GM19463 (cell line): ENCODE measurements around the gene LRP1.
A peak's percentile ranks its signal among the peaks of the same experiment; 100 is the strongest.

Experiments
- ATAC-seq: cut with Tn5 transposase; IDR thresholded peaks from one replicate; pipeline ENCODE4 v1.9.1; 2021; ENCODE audit warnings: mild to moderate bottlenecking, moderate library complexity; ENCODE audit not compliant: unreplicated experiment

Gene LRP1

GRCh38 chr12:57170927-57171326, 42.6 kb downstream of the LRP1 start:
- no peak for ATAC-seq

- no peak for ATAC-seq
Observed at GRCh38 chr12:57171668-57172067, 43.4 kb downstream of the LRP1 start.

GRCh38 chr12:57173089-57173488, 44.8 kb downstream of the LRP1 start:
- ATAC-seq: no peak

GRCh38 chr12:57173683-57174082, 45.4 kb downstream of the LRP1 start:
- no peak for ATAC-seq

- ATAC-seq: no peak
Observed at GRCh38 chr12:57175428-57176138, 47.3 kb downstream of the LRP1 start.

GRCh38 chr12:57176139-57176477, 47.8 kb downstream of the LRP1 start:
- no peak for ATAC-seq

GRCh38 chr12:57176846-57177245, 48.6 kb downstream of the LRP1 start:
- no peak for ATAC-seq

GRCh38 chr12:57177354-57177753, 49.1 kb downstream of the LRP1 start:
- ATAC-seq: no peak

GRCh38 chr12:57178213-57178612, 49.9 kb downstream of the LRP1 start:
- no peak for ATAC-seq

- ATAC-seq: no peak
Observed at GRCh38 chr12:57179331-57180086, 51.2 kb downstream of the LRP1 start.

- no peak for ATAC-seq
Observed at GRCh38 chr12:57180321-57180989, 52.2 kb downstream of the LRP1 start.

GRCh38 chr12:57181072-57181471, 52.8 kb downstream of the LRP1 start:
- ATAC-seq: no peak

GRCh38 chr12:57181561-57182155, 53.4 kb downstream of the LRP1 start:
- ATAC-seq: no peak

GRCh38 chr12:57182918-57183575, 54.8 kb downstream of the LRP1 start:
- peak; percentile 96 for ATAC-seq

GRCh38 chr12:57183939-57184725, 55.8 kb downstream of the LRP1 start:
- ATAC-seq: no peak

- no peak for ATAC-seq
Observed at GRCh38 chr12:57185403-57185802, 57.1 kb downstream of the LRP1 start.

GRCh38 chr12:57185906-57186508, 57.7 kb downstream of the LRP1 start:
- ATAC-seq: no peak

GRCh38 chr12:57187222-57188089, 59.2 kb downstream of the LRP1 start:
- no peak for ATAC-seq

- ATAC-seq: no peak
Observed at GRCh38 chr12:57188090-57188425, 59.8 kb downstream of the LRP1 start.
